ENCODE measurements around the gene ALKBH6. TPM values are rescaled to one million over a fixed set of nuclear protein-coding genes. Genes with fewer than 3 reads are reported as not detected.

The ALKBH6 gene
- total RNA-seq, 1 donor from 2014 or later, result 4.7 TPM

DNA sequence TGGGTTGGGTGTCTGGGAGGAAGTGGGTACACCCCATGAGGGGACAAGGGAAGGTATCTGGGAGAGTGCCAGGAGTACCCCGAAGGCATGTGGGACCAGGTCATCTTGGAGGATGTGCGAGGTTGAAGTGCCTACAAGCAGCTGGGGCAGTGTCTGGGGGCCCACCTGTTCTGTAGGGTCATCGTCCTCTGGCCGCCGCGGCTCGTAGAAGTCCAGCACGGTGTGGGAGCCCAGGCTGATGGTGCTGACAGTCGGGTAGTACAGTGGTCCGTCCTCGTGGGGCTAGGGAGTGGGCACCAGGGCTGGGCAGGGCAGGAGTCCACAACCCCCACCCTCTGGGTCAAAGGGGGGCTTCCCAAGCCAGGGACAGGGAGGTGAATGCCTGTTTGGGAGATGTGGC lies 3.6 kb downstream of the ALKBH6 start:
- H3K9me3 ChIP-seq (ENCODE audit: control insufficient read depth in 3 of 3, low read length in 3 of 3), result no peaks in the 10 kb centered on the region
- H3K27ac ChIP-seq (ENCODE audit: low read depth, low read length), result no peak overlapping the region
- H3K4me3 ChIP-seq (ENCODE audit: low read length in 3 of 3), result no peak overlapping the region
- H3K27me3 ChIP-seq (ENCODE audit: control insufficient read depth in 3 of 3, insufficient read depth in 3 of 3, low read length in 3 of 3), result peaks cover 0 to 12% (median 10%) of the 10 kb centered on the region in 3 donors
- peaks cover 25 to 29% (median 26%) of the 10 kb centered on the region in 3 donors for H3K4me1 ChIP-seq (ENCODE audit: control insufficient read depth in 3 of 3, insufficient read depth in 3 of 3, low read length in 3 of 3)
- H3K9ac ChIP-seq (ENCODE audit: low read depth in 1 of 3, low read length in 3 of 3), result no peak overlapping the region
- peaks cover 0 to 3% (median 0%) of the 10 kb centered on the region in 3 donors for H3K36me3 ChIP-seq (ENCODE audit: control insufficient read depth in 3 of 3, insufficient read depth in 3 of 3, low read length in 3 of 3)

DNA sequence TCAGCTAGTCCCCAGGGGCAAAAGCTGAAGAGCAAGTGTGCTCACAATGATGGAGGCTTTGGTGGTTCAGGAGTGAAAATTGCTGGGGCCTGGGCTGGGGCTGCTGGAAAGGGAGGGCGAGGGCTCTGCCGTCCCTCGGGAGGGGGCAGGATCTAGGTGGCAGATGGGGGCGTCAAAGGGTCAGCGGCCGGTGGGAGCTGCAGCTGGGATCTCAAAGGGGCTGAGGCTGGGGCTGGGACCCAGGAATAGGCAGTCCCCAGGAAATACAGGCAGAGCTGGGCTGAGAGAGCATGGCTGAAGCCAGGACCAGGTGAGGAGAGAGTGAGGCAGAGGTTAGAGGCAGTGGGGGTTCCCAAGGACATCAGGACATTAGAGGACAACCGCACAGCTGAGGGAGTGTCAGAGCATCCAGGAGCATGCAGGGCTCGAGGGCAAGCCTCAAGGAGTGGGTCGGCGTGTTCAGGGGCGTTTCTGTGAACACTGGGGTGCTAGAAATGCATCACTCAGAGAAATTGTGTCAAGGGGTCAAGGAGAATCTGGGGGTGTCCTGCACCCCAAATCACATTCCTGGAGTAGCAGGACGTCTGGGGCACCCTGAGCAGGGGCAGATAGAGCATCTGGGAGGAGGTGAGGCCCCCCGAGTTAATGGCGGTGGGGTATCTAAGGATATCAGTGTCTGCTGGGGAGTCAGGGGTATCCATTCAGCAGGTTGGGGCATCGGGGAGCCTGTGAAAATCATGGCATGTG lies 4.2 kb downstream of the ALKBH6 start:
- H3K36me3 ChIP-seq (ENCODE audit: control insufficient read depth in 3 of 3, insufficient read depth in 3 of 3, low read length in 3 of 3), result peaks cover 0 to 3% (median 0%) of the 10 kb centered on the region in 3 donors
- peak overlapping the region; percentile 35 to 50 (median 49) for H3K4me3 ChIP-seq (ENCODE audit: low read length in 3 of 3)
- peak overlapping the region in 2 of 3 donors; percentile 14 to 64 for H3K9ac ChIP-seq (ENCODE audit: low read depth in 1 of 3, low read length in 3 of 3)
- no peak overlapping the region for H3K27ac ChIP-seq (ENCODE audit: low read depth, low read length)
- peaks cover 0 to 12% (median 10%) of the 10 kb centered on the region in 3 donors for H3K27me3 ChIP-seq (ENCODE audit: control insufficient read depth in 3 of 3, insufficient read depth in 3 of 3, low read length in 3 of 3)
- peaks cover 23 to 27% (median 24%) of the 10 kb centered on the region in 3 donors for H3K4me1 ChIP-seq (ENCODE audit: control insufficient read depth in 3 of 3, insufficient read depth in 3 of 3, low read length in 3 of 3)
- H3K9me3 ChIP-seq (ENCODE audit: control insufficient read depth in 3 of 3, low read length in 3 of 3), result no peaks in the 10 kb centered on the region

DNA sequence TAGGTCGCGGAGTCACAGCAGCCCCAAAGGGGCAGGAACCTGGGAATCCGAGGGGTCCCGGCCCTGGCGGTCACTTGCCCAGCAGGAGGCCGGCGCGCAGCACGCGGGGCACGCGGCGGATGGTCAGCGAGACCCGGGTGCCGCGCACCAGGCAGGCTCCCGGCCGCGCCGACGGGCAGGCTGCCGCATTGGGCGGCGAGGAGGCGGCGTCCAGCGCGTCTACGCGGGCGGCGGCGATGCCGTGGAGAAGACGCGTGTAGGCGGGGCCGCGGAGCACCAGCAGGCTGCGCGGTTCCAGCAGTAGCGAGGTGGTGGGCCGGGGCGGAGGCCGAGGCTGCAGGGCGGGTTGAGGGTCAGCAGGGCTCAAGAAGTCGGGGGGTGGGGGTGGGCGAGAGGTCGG lies 4.8 kb downstream of the ALKBH6 start:
- Histone ChIP-seq H3K36me3 (ENCODE audit: control insufficient read depth in 3 of 3, insufficient read depth in 3 of 3, low read length in 3 of 3) (peaks cover 0 to 3% (median 0%) of the 10 kb centered on the region in 3 donors), H3K27me3 (ENCODE audit: control insufficient read depth in 3 of 3, insufficient read depth in 3 of 3, low read length in 3 of 3) (peaks cover 0 to 12% (median 10%) of the 10 kb centered on the region in 3 donors), H3K4me1 (ENCODE audit: control insufficient read depth in 3 of 3, insufficient read depth in 3 of 3, low read length in 3 of 3) (peaks cover 18 to 22% (median 20%) of the 10 kb centered on the region in 3 donors), H3K9ac (ENCODE audit: low read depth in 1 of 3, low read length in 3 of 3) (peak overlapping the region in 1 of 3 donors; percentile 64), H3K9me3 (ENCODE audit: control insufficient read depth in 3 of 3, low read length in 3 of 3) (no peaks in the 10 kb centered on the region), H3K27ac (ENCODE audit: low read depth, low read length) (no peak overlapping the region), H3K4me3 (ENCODE audit: low read length in 3 of 3) (peak overlapping the region; percentile 35 to 50 (median 49))

DNA sequence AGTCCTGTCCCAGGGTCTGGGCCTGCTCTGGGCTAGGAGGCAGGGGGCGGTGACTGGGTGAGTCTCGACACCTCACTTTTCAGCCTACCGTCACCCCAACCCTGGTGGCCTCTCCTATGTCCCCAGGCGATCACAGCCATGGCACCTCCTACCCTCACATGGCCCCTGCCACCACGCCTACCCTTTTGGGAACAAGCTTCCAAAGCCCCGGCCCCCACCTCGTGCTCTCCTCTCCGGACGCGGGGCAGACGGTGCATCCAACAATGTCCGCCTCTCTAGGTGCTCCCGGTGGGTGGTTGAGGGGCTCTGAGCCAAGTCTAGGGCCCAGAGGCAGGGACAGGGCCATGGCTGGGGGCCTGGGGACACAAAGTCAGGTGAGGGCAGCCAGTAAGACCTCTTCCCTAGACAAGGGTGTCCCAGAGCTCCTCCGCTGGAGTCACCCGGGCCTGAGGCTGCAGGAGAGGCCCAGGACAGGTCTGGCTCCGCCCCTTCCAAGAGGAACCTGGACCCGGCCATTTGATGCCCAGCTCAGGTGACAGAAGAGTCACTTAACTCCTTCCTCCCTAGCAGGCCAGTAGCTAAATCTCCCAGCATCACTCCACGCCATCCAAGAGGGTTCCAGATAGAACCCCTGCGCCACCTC lies 5.6 kb downstream of the ALKBH6 start, which contains the start of gene SYNE4:
Gene SYNE4 (minus strand): TSS at position 478 of the 643 bp plus-strand sequence. CDS start 132 bp downstream, at position 346.
- Histone ChIP-seq H3K27ac (ENCODE audit: low read depth, low read length) (no peak within 1 kb of the TSS), H3K9ac (ENCODE audit: low read depth in 1 of 3, low read length in 3 of 3) (peak within 1 kb of the TSS; percentile 10 to 64 (median 14))

DNA sequence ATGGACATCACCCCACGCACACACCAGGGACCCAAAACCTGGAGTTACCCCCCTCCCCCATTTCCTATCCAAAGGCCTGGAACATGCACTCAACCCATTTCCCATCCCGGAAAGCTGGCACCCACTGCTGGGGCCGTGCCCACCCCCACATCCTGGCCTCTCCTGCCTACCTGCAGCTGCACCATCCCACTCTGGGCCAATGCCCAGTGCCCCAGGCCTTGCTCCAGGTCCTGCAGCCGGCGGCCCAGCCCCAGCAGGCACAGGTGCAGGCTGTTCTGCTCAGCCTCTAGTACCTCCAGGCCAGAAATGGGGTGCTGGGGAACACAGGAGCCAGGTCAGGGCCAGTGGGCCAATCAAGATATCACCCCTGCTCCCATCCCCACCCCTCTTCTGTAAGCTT lies 7.1 kb downstream of the ALKBH6 start:
- Histone ChIP-seq H3K27me3 (ENCODE audit: control insufficient read depth in 3 of 3, insufficient read depth in 3 of 3, low read length in 3 of 3) (peaks cover 0 to 12% (median 10%) of the 10 kb centered on the region in 3 donors), H3K27ac (ENCODE audit: low read depth, low read length) (no peak overlapping the region), H3K4me3 (ENCODE audit: low read length in 3 of 3) (no peak overlapping the region), H3K4me1 (ENCODE audit: control insufficient read depth in 3 of 3, insufficient read depth in 3 of 3, low read length in 3 of 3) (peaks cover 11% of the 10 kb centered on the region in 3 donors), H3K9ac (ENCODE audit: low read depth in 1 of 3, low read length in 3 of 3) (no peak overlapping the region), H3K9me3 (ENCODE audit: control insufficient read depth in 3 of 3, low read length in 3 of 3) (no peaks in the 10 kb centered on the region), H3K36me3 (ENCODE audit: control insufficient read depth in 3 of 3, insufficient read depth in 3 of 3, low read length in 3 of 3) (peaks cover 0 to 4% (median 3%) of the 10 kb centered on the region in 3 donors)

More for the DNA sequence above, 5.6 kb downstream of the ALKBH6 start, which contains the start of gene SYNE4:
- no peaks in the 10 kb centered on the region for H3K9me3 ChIP-seq (ENCODE audit: control insufficient read depth in 3 of 3, low read length in 3 of 3)
- peaks cover 0 to 12% (median 10%) of the 10 kb centered on the region in 3 donors for H3K27me3 ChIP-seq (ENCODE audit: control insufficient read depth in 3 of 3, insufficient read depth in 3 of 3, low read length in 3 of 3)
- H3K4me1 ChIP-seq (ENCODE audit: control insufficient read depth in 3 of 3, insufficient read depth in 3 of 3, low read length in 3 of 3), result peaks cover 15 to 17% (median 15%) of the 10 kb centered on the region in 3 donors
- H3K36me3 ChIP-seq (ENCODE audit: control insufficient read depth in 3 of 3, insufficient read depth in 3 of 3, low read length in 3 of 3), result peaks cover 0 to 3% (median under 1%) of the 10 kb centered on the region in 3 donors
- H3K4me3 ChIP-seq (ENCODE audit: low read length in 3 of 3), result peak within 1 kb of the TSS; percentile 35 to 50 (median 49)

DNA sequence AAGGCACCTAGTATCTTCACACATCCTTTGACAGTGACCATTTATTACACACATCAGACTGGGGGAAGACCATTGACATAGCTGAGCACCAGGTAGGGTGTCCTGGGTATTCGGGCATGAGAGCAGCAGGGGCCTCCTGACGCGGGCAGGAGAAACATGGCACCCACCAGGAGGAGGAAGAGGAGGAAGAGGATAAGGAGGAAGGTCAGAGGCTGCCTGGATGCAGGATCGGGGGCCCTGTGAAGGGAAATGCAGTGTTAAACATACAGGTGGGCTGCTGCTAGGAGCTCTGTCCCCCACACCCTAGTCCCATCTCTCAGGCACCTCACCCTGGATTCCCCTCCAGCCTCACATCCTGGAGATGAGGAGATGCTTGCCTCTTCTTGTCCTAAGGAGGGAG lies 10.7 kb downstream of the ALKBH6 start:
- H3K36me3 ChIP-seq (ENCODE audit: control insufficient read depth in 3 of 3, insufficient read depth in 3 of 3, low read length in 3 of 3), result peaks cover 4 to 9% (median 7%) of the 10 kb centered on the region in 3 donors
- no peak overlapping the region for H3K27ac ChIP-seq (ENCODE audit: low read depth, low read length)
- no peaks in the 10 kb centered on the region for H3K9me3 ChIP-seq (ENCODE audit: control insufficient read depth in 3 of 3, low read length in 3 of 3)
- no peaks in the 10 kb centered on the region for H3K27me3 ChIP-seq (ENCODE audit: control insufficient read depth in 3 of 3, insufficient read depth in 3 of 3, low read length in 3 of 3)
- no peak overlapping the region for H3K9ac ChIP-seq (ENCODE audit: low read depth in 1 of 3, low read length in 3 of 3)
- no peak overlapping the region for H3K4me3 ChIP-seq (ENCODE audit: low read length in 3 of 3)
- peaks cover 2 to 6% (median 2%) of the 10 kb centered on the region in 3 donors for H3K4me1 ChIP-seq (ENCODE audit: control insufficient read depth in 3 of 3, insufficient read depth in 3 of 3, low read length in 3 of 3)

DNA sequence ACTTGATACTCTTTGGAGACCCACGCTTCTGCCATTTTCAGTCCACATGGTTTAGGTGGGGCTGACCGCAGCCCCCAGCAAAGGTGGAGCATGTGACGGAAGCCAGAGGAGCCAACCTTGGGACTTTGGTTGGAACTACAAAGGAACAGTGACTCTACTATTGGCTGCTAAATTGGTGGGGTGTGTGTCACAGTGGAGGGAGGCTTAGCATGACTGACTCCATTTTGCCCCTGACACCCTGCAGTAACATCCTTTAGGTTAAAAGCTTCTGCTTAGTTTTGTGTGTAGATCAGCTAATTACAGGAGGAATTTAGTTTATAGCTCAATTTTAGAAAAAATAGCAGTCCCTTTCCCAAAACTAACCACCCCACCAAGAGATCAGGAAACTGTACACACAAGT lies 12.4 kb downstream of the ALKBH6 start:
- H3K4me3 ChIP-seq (ENCODE audit: low read length in 3 of 3), result no peak overlapping the region
- H3K27ac ChIP-seq (ENCODE audit: low read depth, low read length), result no peak overlapping the region
- H3K9ac ChIP-seq (ENCODE audit: low read depth in 1 of 3, low read length in 3 of 3), result no peak overlapping the region
- H3K9me3 ChIP-seq (ENCODE audit: control insufficient read depth in 3 of 3, low read length in 3 of 3), result no peaks in the 10 kb centered on the region
- peaks cover 4 to 10% (median 5%) of the 10 kb centered on the region in 3 donors for H3K4me1 ChIP-seq (ENCODE audit: control insufficient read depth in 3 of 3, insufficient read depth in 3 of 3, low read length in 3 of 3)
- H3K36me3 ChIP-seq (ENCODE audit: control insufficient read depth in 3 of 3, insufficient read depth in 3 of 3, low read length in 3 of 3), result peaks cover 4 to 11% (median 10%) of the 10 kb centered on the region in 3 donors
- H3K27me3 ChIP-seq (ENCODE audit: control insufficient read depth in 3 of 3, insufficient read depth in 3 of 3, low read length in 3 of 3), result no peaks in the 10 kb centered on the region

DNA sequence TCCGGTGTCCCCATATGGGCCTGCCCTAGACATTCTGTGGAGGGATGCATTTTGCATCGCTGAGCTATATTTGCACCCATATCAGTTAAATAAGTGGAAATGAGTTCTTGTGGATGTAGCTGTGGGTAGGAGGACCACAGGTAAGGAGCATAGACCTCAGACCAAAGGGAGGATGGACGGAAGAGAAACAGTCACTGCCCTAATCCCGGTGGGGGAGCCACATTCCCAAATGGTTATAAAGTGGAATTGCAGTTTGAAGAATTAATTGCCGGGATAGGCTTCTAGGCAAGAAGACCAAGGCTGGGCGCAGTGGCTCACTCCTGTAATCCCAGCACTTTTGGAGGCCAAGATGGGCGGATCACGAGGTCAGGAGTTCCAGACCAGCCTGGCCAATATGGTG lies 17.2 kb downstream of the ALKBH6 start:
- Histone ChIP-seq H3K4me1 (ENCODE audit: control insufficient read depth in 3 of 3, insufficient read depth in 3 of 3, low read length in 3 of 3) (peaks cover 20 to 31% (median 22%) of the 10 kb centered on the region in 3 donors), H3K9me3 (ENCODE audit: control insufficient read depth in 3 of 3, low read length in 3 of 3) (no peaks in the 10 kb centered on the region), H3K9ac (ENCODE audit: low read depth in 1 of 3, low read length in 3 of 3) (peak overlapping the region; percentile 25 to 92 (median 92)), H3K27ac (ENCODE audit: low read depth, low read length) (peak overlapping the region; percentile 70), H3K27me3 (ENCODE audit: control insufficient read depth in 3 of 3, insufficient read depth in 3 of 3, low read length in 3 of 3) (no peaks in the 10 kb centered on the region), H3K4me3 (ENCODE audit: low read length in 3 of 3) (peak overlapping the region in 1 of 3 donors; percentile 93), H3K36me3 (ENCODE audit: control insufficient read depth in 3 of 3, insufficient read depth in 3 of 3, low read length in 3 of 3) (peaks cover 0 to 11% (median 7%) of the 10 kb centered on the region in 3 donors)

DNA sequence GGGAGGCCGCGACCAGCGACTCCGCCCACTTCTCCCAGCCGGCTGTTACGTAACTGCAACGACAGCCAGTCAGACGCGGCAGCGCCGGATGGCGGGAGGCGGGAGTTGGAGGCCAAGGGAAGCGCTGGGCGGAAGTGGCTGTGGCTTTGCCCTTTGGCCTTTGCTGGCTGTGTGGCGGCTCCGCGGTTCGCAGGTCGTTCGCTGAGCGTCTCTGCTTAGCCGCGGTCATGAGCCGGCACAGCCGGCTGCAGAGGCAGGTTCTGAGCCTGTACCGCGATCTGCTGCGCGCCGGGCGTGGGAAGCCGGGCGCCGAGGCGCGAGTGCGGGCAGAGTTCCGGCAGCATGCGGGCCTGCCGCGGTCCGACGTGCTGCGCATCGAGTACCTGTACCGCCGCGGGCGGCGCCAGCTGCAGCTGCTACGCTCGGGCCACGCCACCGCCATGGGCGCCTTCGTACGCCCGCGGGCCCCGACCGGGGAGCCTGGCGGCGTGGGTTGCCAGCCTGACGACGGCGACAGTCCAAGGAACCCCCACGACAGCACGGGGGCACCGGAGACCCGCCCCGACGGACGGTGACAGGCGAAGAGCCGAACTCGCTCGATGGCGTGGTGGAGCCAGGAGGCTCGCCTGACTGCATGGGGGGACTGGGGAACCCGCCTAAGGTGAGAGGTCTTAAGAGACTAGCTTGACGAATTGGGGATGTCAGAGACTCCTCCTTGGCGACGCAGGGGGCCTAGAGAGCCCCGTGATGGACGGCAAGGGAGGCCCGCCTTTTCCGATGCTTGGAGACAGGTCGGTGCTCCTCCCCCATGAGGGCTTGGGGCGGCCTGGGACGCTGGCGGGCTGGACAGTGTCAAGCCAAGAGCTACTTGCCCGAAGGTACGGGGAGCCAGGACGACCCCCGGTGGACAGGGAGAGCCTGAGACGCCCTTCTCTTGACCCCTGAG lies 18.7 kb downstream of the ALKBH6 start, which contains the start of gene SDHAF1:
Gene SDHAF1 (plus strand): TSS at position 141 of the 946 bp plus-strand sequence. CDS start 87 bp downstream, at position 228.
- no peaks in the 10 kb centered on the region for H3K9me3 ChIP-seq (ENCODE audit: control insufficient read depth in 3 of 3, low read length in 3 of 3)
- H3K4me1 ChIP-seq (ENCODE audit: control insufficient read depth in 3 of 3, insufficient read depth in 3 of 3, low read length in 3 of 3), result peaks cover 20 to 31% (median 22%) of the 10 kb centered on the region in 3 donors
- peak within 1 kb of the TSS; percentile 70 for H3K27ac ChIP-seq (ENCODE audit: low read depth, low read length)
- H3K4me3 ChIP-seq (ENCODE audit: low read length in 3 of 3), result peak within 1 kb of the TSS; percentile 93 to 96 (median 95)
- H3K27me3 ChIP-seq (ENCODE audit: control insufficient read depth in 3 of 3, insufficient read depth in 3 of 3, low read length in 3 of 3), result no peaks in the 10 kb centered on the region
- H3K9ac ChIP-seq (ENCODE audit: low read depth in 1 of 3, low read length in 3 of 3), result peak within 1 kb of the TSS; percentile 92 to 95 (median 92)
- H3K36me3 ChIP-seq (ENCODE audit: control insufficient read depth in 3 of 3, insufficient read depth in 3 of 3, low read length in 3 of 3), result peaks cover 0 to 11% (median 1%) of the 10 kb centered on the region in 3 donors

Measured in skeletal muscle tissue (tissue), 4 donors.